ENCODE data around the gene MME. TPM values are rescaled to one million over a fixed set of nuclear protein-coding genes. Genes with fewer than 3 reads are reported as not detected.

Gene MME
- total RNA-seq, 2 donors from 2014 or later = 30.2 to 31.9 TPM

- H3K4me1 ChIP-seq (ENCODE audit: control insufficient read depth, insufficient read depth, low read length) = no peaks in the 10 kb centered on the region
- peaks cover 16% of the 10 kb centered on the region for H3K9me3 Mint-ChIP-seq
- no peak overlapping the region for H3K9ac ChIP-seq (ENCODE audit: extremely low read depth, low read length, poor library complexity, severe bottlenecking)
- TF ChIP-seq CTCF (conservative IDR thresholded peaks at IDR 0.05) = no peak
- no peak overlapping the region for H3K27ac Mint-ChIP-seq
- no peaks in the 10 kb centered on the region for H3K27me3 ChIP-seq (ENCODE audit: control insufficient read depth, insufficient read depth, low read length, poor library complexity, severe bottlenecking)
- H3K4me1 Mint-ChIP-seq = peaks cover 22% of the 10 kb centered on the region
- 92 to 93% methylated on average over 4 of the region's 4 CpGs for WGBS, 2 experiments (ENCODE audit: insufficient coverage in 1 of 2, insufficient read length in 1 of 2)
- H3K36me3 ChIP-seq (ENCODE audit: control insufficient read depth, insufficient read depth, low read length) = no peaks in the 10 kb centered on the region
- no peak for DNase-seq
- H3K27me3 Mint-ChIP-seq (ENCODE audit: insufficient read depth) = no peaks in the 10 kb centered on the region
- H3K4me3 ChIP-seq (ENCODE audit: low read length) = no peak overlapping the region
- peaks cover 6% of the 10 kb centered on the region for H3K36me3 Mint-ChIP-seq (ENCODE audit: low read depth)
- no peak overlapping the region for H3K27ac ChIP-seq (ENCODE audit: low read depth, low read length)
- no peaks in the 10 kb centered on the region for H3K9me3 ChIP-seq (ENCODE audit: control insufficient read depth, low read length)
- H3K4me3 Mint-ChIP-seq = no peak overlapping the region
These were observed 122.5 kb downstream of the MME start for GRCh38 chr3:155202626-155203025.

- peaks cover 15% of the 10 kb centered on the region for H3K4me1 Mint-ChIP-seq
- peaks cover 6% of the 10 kb centered on the region for H3K36me3 Mint-ChIP-seq (ENCODE audit: low read depth)
- Histone ChIP-seq H3K27me3 (ENCODE audit: control insufficient read depth, insufficient read depth, low read length, poor library complexity, severe bottlenecking) (no peaks in the 10 kb centered on the region), H3K4me1 (ENCODE audit: control insufficient read depth, insufficient read depth, low read length) (no peaks in the 10 kb centered on the region), H3K27ac (ENCODE audit: low read depth, low read length) (no peak overlapping the region), H3K9ac (ENCODE audit: extremely low read depth, low read length, poor library complexity, severe bottlenecking) (no peak overlapping the region), H3K36me3 (ENCODE audit: control insufficient read depth, insufficient read depth, low read length) (no peaks in the 10 kb centered on the region), H3K4me3 (ENCODE audit: low read length) (no peak overlapping the region), H3K9me3 (ENCODE audit: control insufficient read depth, low read length) (no peaks in the 10 kb centered on the region)
- peaks cover 18% of the 10 kb centered on the region for H3K9me3 Mint-ChIP-seq
- no peak for TF ChIP-seq CTCF (conservative IDR thresholded peaks at IDR 0.05)
- no peak for DNase-seq
- no peak overlapping the region for H3K4me3 Mint-ChIP-seq
- H3K27me3 Mint-ChIP-seq (ENCODE audit: insufficient read depth) = no peaks in the 10 kb centered on the region
- no peak overlapping the region for H3K27ac Mint-ChIP-seq
These were observed 124.7 kb downstream of the MME start for GRCh38 chr3:155204851-155205250.

- H3K4me3 ChIP-seq (ENCODE audit: low read length) = no peak overlapping the region
- no peaks in the 10 kb centered on the region for H3K27me3 ChIP-seq (ENCODE audit: control insufficient read depth, insufficient read depth, low read length, poor library complexity, severe bottlenecking)
- H3K9me3 ChIP-seq (ENCODE audit: control insufficient read depth, low read length) = peaks cover 10% of the 10 kb centered on the region
- TF ChIP-seq CTCF (conservative IDR thresholded peaks at IDR 0.05) = no peak
- Mint-ChIP-seq H3K36me3 (ENCODE audit: low read depth) (peaks cover 6% of the 10 kb centered on the region), H3K27ac (no peak overlapping the region), H3K9me3 (peaks cover 15% of the 10 kb centered on the region), H3K4me3 (no peak overlapping the region), H3K27me3 (ENCODE audit: insufficient read depth) (no peaks in the 10 kb centered on the region), H3K4me1 (no peaks in the 10 kb centered on the region)
- H3K4me1 ChIP-seq (ENCODE audit: control insufficient read depth, insufficient read depth, low read length) = no peaks in the 10 kb centered on the region
- H3K36me3 ChIP-seq (ENCODE audit: control insufficient read depth, insufficient read depth, low read length) = no peaks in the 10 kb centered on the region
- no peak for DNase-seq
- WGBS, 2 experiments (ENCODE audit: insufficient coverage in 1 of 2, insufficient read length in 1 of 2) = 93 to 96% methylated on average over 2 to 4 of the region's 4 CpGs
- no peak overlapping the region for H3K9ac ChIP-seq (ENCODE audit: extremely low read depth, low read length, poor library complexity, severe bottlenecking)
- H3K27ac ChIP-seq (ENCODE audit: low read depth, low read length) = no peak overlapping the region
These were observed 128.2 kb downstream of the MME start for GRCh38 chr3:155208183-155208800.
